ENCODE measurements around the gene SLC2A6. TPM values are rescaled to one million over a fixed set of nuclear protein-coding genes. Genes with fewer than 3 reads are reported as not detected.
"Not testable (repeated sequence)": the region's sequence is repeated elsewhere in the genome, so short reads cannot be mapped to it uniquely, and the experiment has no call there.

Gene SLC2A6
- total RNA-seq, 1 experiment from 2014 or later: 20.5 TPM

DNA sequence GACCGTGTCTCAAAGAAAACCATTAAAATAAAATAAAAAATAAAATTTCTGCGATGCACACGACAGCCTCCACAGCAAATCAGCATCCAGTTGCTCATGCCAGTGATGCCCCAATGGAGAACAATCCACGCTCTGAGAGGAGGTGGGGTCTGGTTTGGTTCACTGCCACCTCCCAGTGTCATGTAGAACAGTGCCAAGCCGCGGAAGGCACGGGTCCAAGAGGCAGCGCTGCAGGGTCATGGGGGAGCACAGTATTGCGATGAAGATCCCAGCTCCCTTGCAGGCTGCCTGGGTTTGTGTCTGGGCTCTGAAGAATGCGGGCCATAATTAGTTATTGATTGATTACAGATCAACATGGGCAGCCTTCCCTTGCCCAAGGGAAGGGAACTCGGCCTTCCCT, 25.2 kb downstream of the SLC2A6 start:
- no peaks in the 10 kb centered on the region for H3K36me3 ChIP-seq (ENCODE audit: low read depth, low read length)
- H3F3A ChIP-seq (ENCODE audit: low read length, unreplicated experiment): no peaks in the 10 kb centered on the region
- ATAC-seq (no peak), DNase-seq (no peak)
- H3K4me2 ChIP-seq (ENCODE audit: low read length): no peak overlapping the region
- ChIA-PET POLR2A (ENCODE audit: unreplicated experiment) (no interaction called here), CTCF (no interaction called here)
- H3K27me3 ChIP-seq (ENCODE audit: low read length): no peaks in the 10 kb centered on the region
- no peak overlapping the region for H3K4me3 ChIP-seq (ENCODE audit: low read length)
- H3K9me2 ChIP-seq (replicated peaks; ENCODE audit: low read length): no peaks in the 10 kb centered on the region
- no peak overlapping the region for H3K27ac ChIP-seq (ENCODE audit: low read length)
- no peaks in the 10 kb centered on the region for H4K20me1 ChIP-seq (ENCODE audit: low read length)
- H3K9ac ChIP-seq (ENCODE audit: low read length): no peak overlapping the region
- H3K4me1 ChIP-seq (ENCODE audit: insufficient read depth, low read length): peaks cover 6% of the 10 kb centered on the region; the same call in 1 of the 2 replicates
- no TSS peak for BruUV-seq (replicated peaks)
- intact Hi-C loops (cut with micrococcal nuclease): no loop called here
- no peaks in the 10 kb centered on the region for H3K9me3 ChIP-seq (ENCODE audit: low read length)
- no peak overlapping the region for H2AFZ ChIP-seq (ENCODE audit: low read length)
- no peak for TF ChIP-seq EZH2phosphoT487 (IDR thresholded peaks at IDR 0.05; ENCODE audit: borderline replicate concordance, low read length)
- TF ChIP-seq, protein P1, sequence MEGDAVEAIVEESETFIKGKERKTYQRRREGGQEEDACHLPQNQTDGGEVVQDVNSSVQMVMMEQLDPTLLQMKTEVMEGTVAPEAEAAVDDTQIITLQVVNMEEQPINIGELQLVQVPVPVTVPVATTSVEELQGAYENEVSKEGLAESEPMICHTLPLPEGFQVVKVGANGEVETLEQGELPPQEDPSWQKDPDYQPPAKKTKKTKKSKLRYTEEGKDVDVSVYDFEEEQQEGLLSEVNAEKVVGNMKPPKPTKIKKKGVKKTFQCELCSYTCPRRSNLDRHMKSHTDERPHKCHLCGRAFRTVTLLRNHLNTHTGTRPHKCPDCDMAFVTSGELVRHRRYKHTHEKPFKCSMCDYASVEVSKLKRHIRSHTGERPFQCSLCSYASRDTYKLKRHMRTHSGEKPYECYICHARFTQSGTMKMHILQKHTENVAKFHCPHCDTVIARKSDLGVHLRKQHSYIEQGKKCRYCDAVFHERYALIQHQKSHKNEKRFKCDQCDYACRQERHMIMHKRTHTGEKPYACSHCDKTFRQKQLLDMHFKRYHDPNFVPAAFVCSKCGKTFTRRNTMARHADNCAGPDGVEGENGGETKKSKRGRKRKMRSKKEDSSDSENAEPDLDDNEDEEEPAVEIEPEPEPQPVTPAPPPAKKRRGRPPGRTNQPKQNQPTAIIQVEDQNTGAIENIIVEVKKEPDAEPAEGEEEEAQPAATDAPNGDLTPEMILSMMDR (conservative IDR thresholded peaks at IDR 0.05; ENCODE audit: low read depth, low read length): no peak
- no peak for TF ChIP-seq EZH2 (IDR thresholded peaks at IDR 0.05; ENCODE audit: low read length, unreplicated experiment)
- no peaks in the 10 kb centered on the region for H3K79me2 ChIP-seq (ENCODE audit: low read length)

DNA sequence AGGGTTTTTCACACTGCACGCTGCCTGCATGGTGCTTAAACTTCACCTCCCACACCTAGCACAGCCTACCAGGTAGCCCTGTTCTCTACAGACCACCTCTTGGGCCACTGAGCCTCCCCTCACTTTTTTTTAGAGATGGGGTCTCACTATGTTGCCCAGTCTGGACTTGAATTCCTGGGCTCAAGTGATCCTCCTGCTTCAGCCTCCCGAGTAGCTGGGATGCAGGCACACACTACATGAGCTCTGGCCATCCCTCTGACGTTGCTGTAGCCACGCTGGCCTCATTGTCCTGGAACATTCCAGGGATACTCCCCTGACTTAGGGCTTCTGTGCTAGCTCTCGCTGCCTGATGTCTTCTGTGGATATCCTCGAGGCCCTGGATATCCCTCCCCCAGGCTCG, 26.3 kb downstream of the SLC2A6 start:
- no TSS peak for BruUV-seq (replicated peaks)
- ATAC-seq: no peak
- no peak overlapping the region for H3K4me2 ChIP-seq (ENCODE audit: low read length)

DNA sequence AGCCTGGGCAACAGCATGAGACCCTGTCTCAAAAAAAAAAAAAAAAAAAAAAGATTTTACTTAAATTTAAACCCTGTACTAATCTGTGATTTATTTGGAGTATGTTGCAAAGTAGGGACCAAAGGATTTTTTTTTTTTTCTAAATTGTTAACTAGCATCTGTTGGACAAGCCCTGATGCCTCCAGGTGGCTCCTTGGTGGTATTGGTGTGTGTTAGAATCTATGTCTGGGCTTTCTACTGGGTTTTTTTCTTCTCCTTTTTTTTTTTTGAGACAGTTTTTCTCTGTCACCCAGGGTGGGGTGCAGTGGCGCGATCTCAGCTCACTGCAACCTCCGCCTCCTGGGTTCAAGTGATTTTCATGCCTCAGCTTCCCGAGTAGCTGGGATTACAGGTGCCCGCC, 27.0 kb downstream of the SLC2A6 start:
- H3K4me3 ChIP-seq (ENCODE audit: low read length); intact Hi-C loops (cut with micrococcal nuclease); BruUV-seq (replicated peaks); H3K27ac ChIP-seq (ENCODE audit: low read length); DNase-seq; H4K20me1 ChIP-seq (ENCODE audit: low read length); POLR2A ChIA-PET (ENCODE audit: unreplicated experiment); H3K4me2 ChIP-seq (ENCODE audit: low read length); H3K36me3 ChIP-seq (ENCODE audit: low read depth, low read length); H3K79me2 ChIP-seq (ENCODE audit: low read length); H3K4me1 ChIP-seq (ENCODE audit: insufficient read depth, low read length); H3K9me3 ChIP-seq (ENCODE audit: low read length); H3K27me3 ChIP-seq (ENCODE audit: low read length); H3K9ac ChIP-seq (ENCODE audit: low read length); H3K9me2 ChIP-seq (replicated peaks; ENCODE audit: low read length); CTCF ChIA-PET; H3F3A ChIP-seq (ENCODE audit: low read length, unreplicated experiment); ATAC-seq; H2AFZ ChIP-seq (ENCODE audit: low read length): not testable (repeated sequence)

More for the DNA sequence above, 26.3 kb downstream of the SLC2A6 start:
- H3K9ac ChIP-seq (ENCODE audit: low read length): no peak overlapping the region
- H3K79me2 ChIP-seq (ENCODE audit: low read length): no peaks in the 10 kb centered on the region
- H3K36me3 ChIP-seq (ENCODE audit: low read depth, low read length): no peaks in the 10 kb centered on the region
- no peak overlapping the region for H3K4me3 ChIP-seq (ENCODE audit: low read length)
- CTCF ChIA-PET: no interaction called here
- no peaks in the 10 kb centered on the region for H3F3A ChIP-seq (ENCODE audit: low read length, unreplicated experiment)
- no peak overlapping the region for H3K27ac ChIP-seq (ENCODE audit: low read length)
- peaks cover 6% of the 10 kb centered on the region; the same call in 1 of the 2 replicates for H3K4me1 ChIP-seq (ENCODE audit: insufficient read depth, low read length)
- H2AFZ ChIP-seq (ENCODE audit: low read length): no peak overlapping the region
- intact Hi-C loops (cut with micrococcal nuclease): no loop called here
- no peaks in the 10 kb centered on the region for H3K9me3 ChIP-seq (ENCODE audit: low read length)
- DNase-seq: no peak
- no peaks in the 10 kb centered on the region for H3K27me3 ChIP-seq (ENCODE audit: low read length)
- no peaks in the 10 kb centered on the region for H3K9me2 ChIP-seq (replicated peaks; ENCODE audit: low read length)
- H4K20me1 ChIP-seq (ENCODE audit: low read length): no peaks in the 10 kb centered on the region
- POLR2A ChIA-PET (ENCODE audit: unreplicated experiment): no interaction called here
- TF ChIP-seq, protein P1 (conservative IDR thresholded peaks at IDR 0.05; ENCODE audit: low read depth, low read length): no peak
- no peak for TF ChIP-seq EZH2 (IDR thresholded peaks at IDR 0.05; ENCODE audit: low read length, unreplicated experiment)
- no peak for TF ChIP-seq EZH2phosphoT487 (IDR thresholded peaks at IDR 0.05; ENCODE audit: borderline replicate concordance, low read length)

Data from PC-3 (cell line).